HG03520 (cell line): Measurements from ENCODE around the gene ADARB2.
"Not testable (repeated sequence)": the region's sequence is repeated elsewhere in the genome, so short reads cannot be mapped to it uniquely, and the experiment has no call there.

Source experiments
- ATAC-seq: cut with Tn5 transposase; IDR thresholded peaks from one replicate; pipeline ENCODE4 v1.9.1; 2021; ENCODE audit warnings: mild to moderate bottlenecking, moderate library complexity; ENCODE audit not compliant: unreplicated experiment

The ADARB2 gene

GRCh38 chr10:1617376-1618317 lies 119.7 kb downstream of the ADARB2 start:
- ATAC-seq = not testable (repeated sequence)

- ATAC-seq = not testable (repeated sequence)
These were observed 120.6 kb downstream of the ADARB2 start for GRCh38 chr10:1616701-1617100.

- no peak for ATAC-seq
These were observed 122.0 kb downstream of the ADARB2 start for GRCh38 chr10:1615186-1615954.

- no peak for ATAC-seq
These were observed 123.8 kb downstream of the ADARB2 start for GRCh38 chr10:1613511-1613910.

- ATAC-seq = no peak
These were observed 124.4 kb downstream of the ADARB2 start for GRCh38 chr10:1612908-1613307.

GRCh38 chr10:1611936-1612550 lies 125.3 kb downstream of the ADARB2 start:
- ATAC-seq = no peak

- ATAC-seq = no peak
These were observed 126.1 kb downstream of the ADARB2 start for GRCh38 chr10:1610986-1611770.

GRCh38 chr10:1609648-1609970 lies 127.7 kb downstream of the ADARB2 start:
- ATAC-seq = no peak

GRCh38 chr10:1608851-1609647 lies 128.3 kb downstream of the ADARB2 start:
- ATAC-seq = no peak

- ATAC-seq = no peak
These were observed 128.9 kb downstream of the ADARB2 start for GRCh38 chr10:1608408-1608807.

- ATAC-seq = no peak
These were observed 129.9 kb downstream of the ADARB2 start for GRCh38 chr10:1607466-1607865.

GRCh38 chr10:1605999-1606940 lies 131.1 kb downstream of the ADARB2 start:
- ATAC-seq = no peak

- no peak for ATAC-seq
These were observed 132.2 kb downstream of the ADARB2 start for GRCh38 chr10:1605121-1605520.

GRCh38 chr10:1604246-1604645 lies 133.1 kb downstream of the ADARB2 start:
- ATAC-seq = no peak

- no peak for ATAC-seq
These were observed 134.1 kb downstream of the ADARB2 start for GRCh38 chr10:1603181-1603580.

GRCh38 chr10:1602037-1602484 lies 135.3 kb downstream of the ADARB2 start:
- ATAC-seq = no peak

- ATAC-seq = no peak
These were observed 135.9 kb downstream of the ADARB2 start for GRCh38 chr10:1601406-1601805.

- ATAC-seq = no peak
These were observed 136.5 kb downstream of the ADARB2 start for GRCh38 chr10:1600861-1601260.
